HG03342 (cell line): ENCODE results near the gene CPD.

ENCODE experiments used
- ATAC-seq: cut with Tn5 transposase; IDR thresholded peaks from one replicate; pipeline ENCODE4 v1.9.1; 2021; ENCODE audit warnings: mild to moderate bottlenecking, moderate library complexity; ENCODE audit not compliant: unreplicated experiment

Gene CPD

DNA sequence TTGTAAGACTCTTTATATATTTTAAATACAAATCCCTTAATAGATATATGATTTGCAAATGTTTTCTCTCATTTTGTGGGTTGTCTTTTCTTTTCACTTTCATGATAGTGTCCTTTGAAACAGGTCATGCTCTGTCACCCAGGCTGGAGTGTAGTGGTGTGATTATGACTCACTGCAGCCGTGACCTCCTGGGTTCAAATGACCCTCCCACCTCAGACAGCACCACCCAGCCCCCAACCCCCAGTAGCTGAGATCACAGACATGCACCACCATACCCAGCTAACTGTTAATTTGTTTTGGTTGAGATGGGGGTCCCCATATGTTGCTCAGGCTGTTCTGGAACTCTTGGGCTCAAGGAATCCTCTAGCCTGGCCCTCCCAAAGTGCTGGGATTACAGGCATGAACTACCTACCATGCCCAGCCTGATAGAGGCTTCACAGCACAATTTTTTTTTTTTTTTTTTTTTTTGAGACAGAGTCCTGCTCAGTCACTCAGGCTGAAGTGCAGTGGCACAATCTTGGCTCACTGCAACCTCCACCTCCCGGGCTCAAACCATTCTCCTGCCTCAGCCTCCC lies 26.4 kb upstream of the CPD start:
- no peak for ATAC-seq

DNA sequence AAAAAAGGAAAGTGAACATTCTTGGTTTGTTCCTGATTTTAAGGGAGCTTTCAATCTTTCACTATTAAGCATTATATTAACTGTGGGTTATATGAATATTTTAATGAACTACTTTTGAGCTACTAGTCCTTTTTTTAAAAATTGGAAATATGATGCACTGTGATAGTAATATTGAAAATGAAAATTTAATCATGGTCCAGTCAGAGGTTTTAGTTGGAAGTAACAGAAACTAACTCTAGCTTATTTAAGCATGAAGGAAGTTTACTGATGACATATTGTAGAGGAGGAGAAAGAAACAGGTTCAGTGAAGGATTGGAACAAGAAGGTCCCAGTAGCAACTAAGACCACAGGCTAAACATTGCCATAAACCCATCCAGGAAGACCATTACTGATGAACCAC lies 24.0 kb upstream of the CPD start:
- ATAC-seq: no peak

DNA sequence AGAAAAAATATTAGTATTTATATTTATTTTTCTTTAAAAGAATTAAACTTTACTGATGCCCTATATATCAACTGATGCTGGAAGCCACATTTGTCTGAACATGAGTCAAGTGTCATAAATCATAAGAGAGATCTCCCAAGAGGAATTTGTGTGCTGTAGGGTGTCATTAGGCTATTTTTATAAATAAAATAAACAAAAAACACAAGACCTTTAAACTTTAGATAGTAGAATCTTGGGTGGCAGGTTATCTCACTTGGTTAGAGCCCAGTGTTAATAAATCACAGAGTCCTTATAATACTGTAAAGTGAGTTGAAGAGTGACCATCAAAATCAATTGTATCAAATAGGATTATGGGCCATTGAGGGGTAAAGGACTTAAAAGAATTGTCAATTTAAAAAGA lies 21.3 kb upstream of the CPD start:
- ATAC-seq: no peak

DNA sequence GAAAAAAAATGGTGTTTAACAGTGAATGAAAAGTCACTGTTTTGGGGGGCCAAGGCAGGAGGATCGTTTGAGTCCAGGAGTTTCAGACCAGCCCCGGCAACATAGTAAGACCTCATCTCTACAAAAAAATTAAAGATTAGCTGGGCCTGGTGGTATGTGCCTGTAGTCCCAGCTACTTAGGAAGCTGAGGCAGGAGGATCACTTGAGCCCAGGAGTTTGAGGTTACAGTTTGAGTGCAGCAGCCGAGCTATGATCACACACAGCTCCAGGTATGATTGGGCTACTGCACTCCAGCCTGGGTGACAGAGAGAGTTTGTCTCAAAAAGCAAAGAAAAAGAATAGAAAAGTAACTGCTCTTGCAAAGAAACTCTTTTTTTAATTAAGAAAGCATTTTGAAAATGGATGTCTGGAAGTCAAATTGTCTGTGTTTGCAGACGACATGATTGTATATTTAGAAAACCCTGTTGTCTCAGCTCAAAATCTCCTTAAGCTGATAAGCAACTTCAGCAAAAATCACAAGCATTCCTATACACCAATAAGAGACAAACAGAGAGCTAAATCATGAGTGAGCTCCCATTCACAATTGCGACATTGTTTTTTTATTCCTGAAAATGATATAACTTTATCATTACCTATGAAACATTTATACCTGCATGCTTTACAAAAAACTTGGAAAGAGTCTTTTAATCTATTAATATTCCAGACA lies 20.5 kb upstream of the CPD start:
- no peak for ATAC-seq

DNA sequence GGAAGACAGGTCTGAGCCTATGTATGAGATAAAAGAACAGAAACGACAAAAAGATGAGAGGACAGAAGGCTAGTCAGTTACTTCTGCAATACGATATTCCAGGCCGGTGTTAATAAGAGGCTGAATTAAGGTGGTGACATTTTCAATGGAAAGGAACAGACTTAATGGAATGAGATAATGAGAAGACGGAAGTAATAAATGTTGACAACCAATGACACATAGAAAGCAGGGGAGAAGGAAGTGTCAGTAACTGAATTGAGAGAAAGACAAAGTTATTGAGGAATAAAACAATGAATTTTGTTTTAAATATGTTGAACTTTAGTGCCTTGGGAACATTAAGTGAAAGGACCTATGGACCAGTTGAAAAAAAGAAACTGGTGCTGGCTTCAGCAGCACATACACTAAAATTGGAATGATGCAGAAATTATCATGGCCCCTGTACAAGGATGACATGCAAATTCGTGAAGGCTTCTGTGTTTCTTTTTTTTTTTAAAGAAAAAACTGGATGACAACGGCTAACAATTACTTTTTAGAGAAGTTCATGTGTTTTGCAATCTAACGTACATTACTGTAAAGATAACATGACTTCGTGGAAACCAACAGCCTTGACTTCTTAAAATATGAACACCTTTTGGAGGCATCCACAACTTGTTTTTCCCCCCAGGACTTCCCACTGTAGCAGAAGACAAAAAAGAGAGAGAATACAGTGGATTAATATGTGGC lies 18.5 kb upstream of the CPD start:
- no peak for ATAC-seq

DNA sequence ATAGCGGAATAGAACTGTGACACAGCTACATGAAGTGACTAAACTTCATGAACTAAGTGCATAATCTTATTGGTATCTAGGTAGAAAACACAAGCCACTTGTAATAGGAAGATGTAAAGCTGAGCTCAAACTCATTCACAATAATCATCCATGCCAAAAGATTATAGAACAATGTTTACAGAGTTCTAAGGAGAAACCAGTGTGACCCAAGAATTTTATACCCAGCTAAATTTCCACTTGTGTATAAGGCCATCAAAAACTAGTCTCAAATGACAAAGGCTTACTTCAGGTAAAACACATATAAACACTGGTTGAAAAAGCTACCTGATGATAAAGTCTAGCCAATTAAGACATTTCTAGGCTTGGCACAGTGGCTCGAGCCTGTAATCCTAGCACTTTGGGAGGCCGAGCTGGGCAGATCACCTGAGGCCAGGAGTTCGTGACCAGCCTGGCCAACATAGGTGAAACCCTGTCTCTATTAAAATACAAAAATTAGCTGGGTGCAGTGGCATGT lies 16.9 kb upstream of the CPD start:
- no peak for ATAC-seq

DNA sequence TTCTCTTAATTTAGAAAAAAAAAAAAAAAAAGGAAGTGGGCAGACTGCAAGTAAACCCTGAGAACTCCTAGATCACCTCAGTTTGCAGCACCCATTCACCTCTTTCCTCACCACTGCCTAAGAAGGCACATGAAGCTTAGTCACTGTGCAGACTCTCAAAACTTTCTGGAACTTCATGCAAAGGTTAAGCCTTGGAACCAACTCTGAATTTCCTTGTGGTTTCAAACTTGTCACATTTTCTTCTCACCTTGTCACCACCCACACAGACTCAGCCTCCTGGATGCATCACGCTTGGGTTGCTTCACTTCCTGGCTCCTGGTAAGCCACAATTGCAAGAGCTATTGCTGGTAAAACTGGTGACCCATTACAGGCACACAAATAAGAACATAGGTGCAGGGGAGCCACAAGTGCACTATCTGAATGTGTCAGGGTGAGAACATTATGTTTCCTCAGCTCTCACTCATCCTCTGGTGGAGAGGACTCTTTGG lies 15.0 kb upstream of the CPD start:
- peak; percentile 83 for ATAC-seq

DNA sequence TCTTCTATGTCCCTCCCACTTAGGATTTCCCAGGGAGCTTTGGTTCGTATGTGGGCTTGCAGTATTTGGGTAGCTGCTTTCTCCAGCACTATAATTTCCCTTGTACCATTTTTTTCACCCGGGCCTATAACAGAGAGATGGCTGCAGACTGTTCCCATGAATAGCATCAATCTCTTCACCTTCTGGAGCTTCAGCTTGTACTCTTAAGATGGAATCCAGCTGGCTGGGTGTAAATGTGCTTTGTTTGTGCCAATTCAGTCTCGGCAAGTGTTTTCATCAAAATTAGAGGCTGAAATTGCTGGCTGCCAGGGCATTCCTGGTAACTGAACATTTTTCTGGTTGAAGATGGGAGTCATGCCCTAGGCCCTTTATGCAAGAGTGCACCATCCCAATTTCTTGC lies 12.2 kb upstream of the CPD start:
- ATAC-seq: no peak

DNA sequence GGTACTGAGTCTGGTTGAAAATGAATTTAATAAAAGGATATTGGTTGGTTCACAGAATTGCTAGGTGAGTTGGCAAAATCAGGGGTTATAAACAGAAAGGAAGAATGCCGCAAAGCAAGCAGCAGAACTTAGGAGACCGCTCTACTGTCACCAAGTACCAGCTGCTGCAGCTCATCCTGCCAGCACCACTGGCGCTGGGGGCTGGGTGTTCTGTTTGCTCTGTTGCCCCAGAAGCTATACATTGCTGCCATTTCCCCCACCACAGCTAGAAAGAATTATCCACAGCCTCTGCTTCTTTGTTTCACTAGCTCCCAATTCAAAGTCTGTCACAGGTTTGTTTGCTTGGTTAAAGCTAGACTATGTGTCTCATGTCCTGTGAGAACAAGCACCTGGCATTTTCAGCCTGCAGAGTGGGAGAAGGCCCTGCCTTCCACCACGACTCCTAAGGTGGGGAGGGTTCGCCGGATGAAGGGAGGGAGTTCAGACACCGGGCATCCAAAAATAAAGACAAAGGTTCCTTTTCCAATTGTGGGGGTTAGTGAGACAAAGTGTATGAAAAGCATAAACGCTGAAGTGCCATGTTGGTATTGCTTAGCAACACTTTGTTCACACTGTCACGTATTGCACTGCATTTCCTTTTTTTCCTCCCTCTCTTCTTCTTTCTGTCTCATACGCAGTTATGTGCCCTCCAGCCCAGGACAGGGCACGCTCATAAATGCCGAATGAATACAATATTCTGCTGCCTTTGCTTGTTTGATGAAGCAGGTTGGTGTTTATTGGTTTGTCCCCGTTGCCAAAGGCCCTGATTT lies 9.6 kb upstream of the CPD start:
- ATAC-seq: no peak

DNA sequence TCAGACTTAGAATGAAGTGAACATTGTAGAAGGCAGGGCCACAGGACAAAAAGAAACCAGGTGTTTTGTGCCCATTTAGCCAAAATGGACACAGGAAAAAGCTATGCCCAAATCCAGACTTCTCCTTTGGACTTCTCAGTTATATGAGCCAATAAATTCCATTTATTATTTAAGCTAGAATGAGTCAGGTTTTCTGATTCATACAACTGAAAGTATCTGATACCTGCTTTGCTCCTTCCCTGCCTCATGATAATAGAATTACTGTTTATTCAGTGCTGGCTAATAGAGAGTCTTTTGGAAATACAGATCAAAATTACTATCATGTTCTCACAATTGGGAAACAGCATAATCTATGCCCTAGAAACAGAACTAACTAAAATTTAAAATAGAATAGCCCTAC lies 8.7 kb upstream of the CPD start:
- no peak for ATAC-seq

DNA sequence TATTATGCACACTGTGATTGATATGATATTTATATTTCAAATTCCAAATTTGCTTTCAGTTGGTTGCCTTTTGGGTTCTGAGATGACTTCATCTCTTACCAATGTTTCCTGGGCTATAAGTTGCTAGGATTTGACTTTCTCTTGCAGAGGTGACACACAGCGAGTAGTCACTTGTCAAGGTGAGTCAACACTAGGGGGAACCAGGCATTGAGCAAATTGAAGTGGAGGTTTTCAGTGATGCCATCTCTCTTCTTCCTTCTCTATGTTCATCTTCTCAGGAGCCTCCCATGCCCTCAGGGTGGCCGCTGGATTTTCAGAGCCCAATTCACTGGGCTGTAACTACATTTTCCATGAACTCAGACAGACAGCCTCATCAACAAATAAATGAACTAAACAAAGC lies 6.0 kb upstream of the CPD start:
- no peak for ATAC-seq

DNA sequence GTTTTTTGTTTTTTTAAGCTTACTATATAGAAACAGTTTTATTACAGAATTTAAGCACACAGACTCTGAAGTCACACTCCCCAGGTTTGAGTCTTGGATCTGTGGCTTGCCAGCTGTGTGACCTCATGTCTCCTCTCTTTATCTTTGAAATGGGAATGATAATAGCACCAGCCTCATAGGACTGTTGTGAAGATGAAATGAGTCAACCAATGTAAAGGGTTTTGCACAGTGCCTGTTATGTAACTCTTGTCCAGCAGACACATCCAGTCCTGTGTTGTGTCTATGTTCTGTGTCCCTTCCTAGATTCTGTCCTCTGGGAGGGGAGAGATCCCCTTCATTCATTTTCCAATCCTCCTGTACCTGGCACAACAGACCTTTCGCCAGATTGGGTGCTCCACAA lies 3.1 kb upstream of the CPD start:
- ATAC-seq: no peak

DNA sequence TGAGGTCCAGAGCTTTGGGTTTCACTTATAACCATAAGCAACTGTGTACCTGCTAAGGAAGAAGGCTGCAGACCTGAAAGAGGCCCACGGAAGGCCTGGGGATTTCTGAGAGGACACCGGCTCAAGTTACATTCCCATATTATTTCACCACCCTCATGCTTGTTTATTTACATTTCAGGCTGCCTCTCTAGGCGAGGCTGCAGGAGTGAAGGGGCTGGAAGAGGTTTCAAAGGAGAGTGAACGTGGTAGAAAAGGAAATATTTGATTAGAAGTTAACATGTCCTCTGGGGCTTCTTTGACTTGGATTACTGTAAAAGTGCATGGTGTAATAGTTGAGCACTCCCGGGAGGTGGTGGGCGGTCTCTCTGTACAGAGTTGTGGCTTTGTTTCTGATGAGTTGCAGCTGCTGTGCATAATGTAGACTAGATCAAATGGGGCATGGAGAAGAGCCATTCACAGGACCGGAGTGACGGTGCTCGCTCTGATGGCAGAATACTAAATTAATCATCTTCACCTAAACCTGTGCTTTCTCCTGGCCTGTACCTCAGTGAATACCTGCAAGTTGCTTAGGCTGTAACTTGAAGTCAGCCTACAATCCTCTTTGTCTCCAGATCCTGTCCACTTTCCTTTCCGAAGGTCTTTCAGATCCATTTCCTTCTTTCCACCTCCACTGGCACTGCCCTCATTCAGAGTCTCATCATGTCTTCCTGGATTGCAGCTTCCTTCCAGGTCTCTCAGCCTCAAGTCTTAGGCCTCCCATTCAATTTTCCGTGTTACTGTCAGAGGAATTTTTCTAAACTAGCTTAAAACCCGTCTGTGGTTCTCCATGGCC lies 1.9 kb upstream of the CPD start:
- no peak for ATAC-seq

DNA sequence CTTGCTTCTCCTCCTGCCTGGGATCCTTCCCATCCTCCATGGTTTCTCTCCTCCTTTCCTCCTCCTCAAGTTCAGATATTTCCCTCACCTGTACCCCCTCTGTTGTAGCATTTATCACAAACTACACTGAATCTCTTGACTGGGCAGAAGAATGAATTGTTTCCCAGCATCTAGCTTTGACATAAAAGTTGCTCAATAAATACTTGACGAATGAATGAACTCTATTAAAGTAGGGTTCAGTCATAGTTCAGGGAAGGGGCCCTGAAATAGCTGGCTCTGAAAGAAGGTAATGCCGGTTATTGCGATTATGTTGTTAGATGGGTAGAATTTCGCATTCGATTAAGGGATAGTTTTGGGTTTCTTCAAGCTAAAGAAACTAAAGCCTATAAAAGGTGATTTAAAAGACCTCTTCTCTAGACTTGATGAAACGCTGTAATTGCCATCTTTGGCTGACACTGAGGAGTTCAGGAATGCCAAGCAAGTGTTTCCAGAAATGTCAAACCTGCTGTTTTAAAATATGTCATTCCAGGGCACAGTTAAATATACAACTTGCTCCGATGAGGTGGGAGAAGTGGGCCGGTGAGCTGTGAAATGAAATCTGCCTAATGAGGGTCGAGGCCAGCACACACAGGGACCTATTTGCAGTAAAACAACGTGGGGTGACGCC lies 1.0 kb upstream of the CPD start:
- ATAC-seq: no peak

DNA sequence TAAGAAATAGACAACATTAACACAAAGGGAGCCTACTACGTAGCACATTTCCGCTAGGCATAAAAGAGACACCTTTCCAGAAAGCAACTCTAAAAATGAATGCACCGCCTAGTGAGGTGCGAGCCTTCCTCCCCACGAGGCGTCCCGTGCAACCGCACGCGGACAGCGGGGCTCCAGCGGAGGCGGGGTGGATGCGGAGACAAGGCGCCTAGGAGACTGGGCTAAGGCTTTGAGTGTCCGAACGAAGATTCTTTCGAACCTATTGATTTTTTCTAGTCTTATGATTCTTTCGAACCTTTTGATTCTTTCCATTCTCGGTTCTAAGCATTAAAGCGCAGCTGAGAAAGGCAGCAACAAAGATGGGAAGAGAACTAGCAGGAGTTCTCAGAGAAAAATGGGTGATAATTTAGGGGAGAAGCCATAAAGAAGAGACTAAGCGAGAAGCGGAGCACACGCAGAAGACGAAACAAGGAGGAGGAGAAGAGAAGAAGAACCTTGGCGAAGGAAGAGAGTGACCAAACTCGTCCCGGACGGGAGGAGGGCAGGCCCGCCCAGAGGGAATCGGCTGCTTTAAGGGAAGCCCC lies 394 bp upstream of the CPD start:
- peak; percentile 8 for ATAC-seq

DNA sequence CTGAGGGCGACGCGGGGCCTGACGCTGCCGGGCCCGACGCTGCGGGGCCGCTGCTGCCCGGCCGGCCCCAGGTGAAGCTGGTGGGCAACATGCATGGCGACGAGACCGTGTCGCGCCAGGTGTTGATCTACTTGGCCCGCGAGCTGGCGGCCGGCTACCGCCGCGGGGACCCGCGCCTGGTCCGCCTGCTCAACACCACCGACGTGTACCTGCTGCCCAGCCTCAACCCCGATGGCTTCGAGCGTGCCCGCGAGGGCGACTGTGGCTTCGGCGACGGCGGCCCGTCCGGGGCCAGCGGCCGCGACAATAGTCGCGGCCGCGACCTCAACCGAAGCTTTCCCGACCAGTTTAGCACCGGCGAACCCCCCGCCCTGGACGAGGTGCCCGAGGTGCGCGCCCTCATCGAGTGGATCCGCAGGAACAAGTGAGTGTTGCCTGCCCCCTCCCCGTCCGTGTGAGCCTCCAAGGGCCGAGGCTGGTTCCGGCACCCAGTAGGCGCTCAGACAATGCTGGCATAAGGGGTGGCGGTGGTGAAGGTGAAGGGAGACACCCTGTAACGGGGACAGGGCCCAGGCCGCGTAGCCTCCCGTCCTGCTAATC lies 676 bp downstream of the CPD start:
- ATAC-seq: peak; percentile 10

DNA sequence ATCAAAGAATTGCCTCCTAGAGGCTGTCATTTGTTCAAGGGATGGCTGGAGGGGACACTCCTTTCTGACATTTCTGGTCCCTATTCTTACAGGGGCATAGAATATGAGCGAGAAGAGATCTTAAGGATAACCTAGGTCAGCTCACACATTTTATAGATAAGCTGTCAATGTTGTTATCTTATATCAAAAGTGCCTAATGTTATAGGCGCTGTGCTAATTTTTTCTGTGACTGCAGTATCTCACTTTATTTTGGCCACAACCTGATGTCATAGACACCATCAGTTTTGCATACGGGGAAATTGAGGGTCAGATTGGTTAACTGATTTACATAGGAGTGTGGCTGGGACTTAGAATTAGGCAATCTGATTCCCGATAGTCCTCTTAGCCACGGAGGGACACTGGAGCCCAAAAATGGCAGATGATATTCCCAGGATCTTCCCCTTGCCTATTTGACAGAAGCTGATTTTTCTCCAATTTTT lies 1.2 kb downstream of the CPD start:
- no peak for ATAC-seq

DNA sequence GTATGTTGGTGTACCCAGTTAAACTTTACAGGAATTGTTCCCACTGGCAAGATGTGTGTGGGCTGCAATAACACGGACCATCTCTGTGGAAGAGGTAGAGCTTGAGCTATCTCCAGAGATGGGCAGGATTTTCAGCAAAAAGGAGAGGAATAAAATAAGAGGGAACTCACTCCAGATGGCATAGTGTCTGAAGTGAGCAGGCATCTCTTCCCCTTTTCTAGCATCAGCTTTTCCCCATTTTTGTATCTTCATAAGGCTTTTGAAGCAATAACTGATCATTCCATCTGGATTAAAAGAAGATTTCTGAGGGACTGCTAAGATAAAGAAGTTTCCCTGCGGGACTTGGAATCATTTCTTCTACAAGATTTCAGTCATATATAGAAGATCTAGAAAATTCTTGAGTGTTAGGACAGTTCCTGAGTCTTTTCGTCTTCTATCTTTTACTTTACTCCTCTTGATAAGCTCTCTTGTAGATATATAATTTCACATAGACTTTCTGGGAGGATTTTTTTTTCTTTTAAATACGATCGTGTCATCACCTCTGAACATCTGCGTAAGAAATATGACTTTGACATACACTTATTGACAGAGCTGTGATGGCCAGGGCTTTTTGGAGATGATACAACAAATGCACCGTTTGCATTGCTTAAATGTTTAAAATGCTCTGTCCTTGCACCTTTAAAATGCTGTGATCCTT lies 2.1 kb downstream of the CPD start:
- no peak for ATAC-seq
